ENCODE data around the gene GAL3ST2.

- TF ChIP-seq CTCF (IDR thresholded peaks at IDR 0.05) (no peak), POLR2A (IDR thresholded peaks at IDR 0.05) (no peak)
Observed at GRCh38 chr2:241852116-241852980, 75.7 kb downstream of the GAL3ST2 start.

Data from uterus (tissue), 2 donors.